HEK293 (cell line): ENCODE results near the gene SLC6A17.

Source experiments
- CTCF ChIP-seq: fragments of 450-650 bp; formaldehyde crosslinking; IDR thresholded peaks from 2 replicates; pipeline ENCODE4 v1.5.1; 2016; ENCODE audit warnings: missing biosample characterization, missing genetic modification characterization
- SP2 ChIP-seq: fragments of 450-650 bp; formaldehyde crosslinking; IDR thresholded peaks from 2 replicates; pipeline ENCODE4 v1.5.1; 2016; ENCODE audit warnings: missing biosample characterization, missing genetic modification characterization
- YY1 ChIP-seq: fragments of 450-650 bp; formaldehyde crosslinking; IDR thresholded peaks from 2 replicates; pipeline ENCODE4 v1.5.1; 2018; ENCODE audit warnings: missing biosample characterization, missing genetic modification characterization
- ZNF140 ChIP-seq: fragments of 450-650 bp; formaldehyde crosslinking; IDR thresholded peaks from 2 replicates; pipeline ENCODE4 v1.5.1; 2016; ENCODE audit warnings: missing biosample characterization, missing genetic modification characterization
- ZNF148 ChIP-seq: fragments of 450-650 bp; formaldehyde crosslinking; IDR thresholded peaks from 2 replicates; pipeline ENCODE4 v1.5.0; 2017; ENCODE audit warnings: missing biosample characterization, missing genetic modification characterization, borderline replicate concordance
- ZNF24 ChIP-seq: fragments of 450-650 bp; formaldehyde crosslinking; IDR thresholded peaks from 2 replicates; pipeline ENCODE4 v1.5.1; 2016; ENCODE audit warnings: missing biosample characterization, missing genetic modification characterization
- ZNF341 ChIP-seq: fragments of 450-650 bp; formaldehyde crosslinking; IDR thresholded peaks from 2 replicates; pipeline ENCODE4; 2016; ENCODE audit warnings: low read depth, missing biosample characterization, missing genetic modification characterization
- ZNF473 ChIP-seq: fragments of 450-650 bp; formaldehyde crosslinking; IDR thresholded peaks from 2 replicates; pipeline ENCODE4 v1.5.1; 2017; ENCODE audit warnings: missing biosample characterization, missing genetic modification characterization
- ZNF561 ChIP-seq: fragments of 450-650 bp; IDR thresholded peaks from 2 replicates; pipeline ENCODE4 v1.5.1; 2018; ENCODE audit warnings: missing biosample characterization, missing genetic modification characterization, borderline replicate concordance
- ZNF571 ChIP-seq: fragments of 450-650 bp; formaldehyde crosslinking; IDR thresholded peaks from 2 replicates; pipeline ENCODE4 v1.5.0; 2017; ENCODE audit warnings: missing biosample characterization, missing genetic modification characterization
- TF ChIP-seq, protein P1 (sequence below): fragments of 450-650 bp; formaldehyde crosslinking; IDR thresholded peaks from 2 replicates; pipeline ENCODE4 v1.5.1; 2016; ENCODE audit warnings: missing biosample characterization, missing genetic modification characterization
- TF ChIP-seq, protein P2 (sequence below): fragments of 450-650 bp; formaldehyde crosslinking; IDR thresholded peaks from 2 replicates; pipeline ENCODE4 v1.5.1; 2016; ENCODE audit warnings: missing biosample characterization, missing genetic modification characterization, low read depth

- TF ChIP-seq ZNF473 (tag by site-specific recombination) (no peak), ZNF561 (tag by site-specific recombination) (no peak), CTCF (no peak), YY1 (tag by site-specific recombination) (no peak), ZNF140 (tag by site-specific recombination) (no peak), ZNF341 (tag by site-specific recombination) (no peak), ZNF24 (tag by site-specific recombination) (no peak), ZNF148 (tag by site-specific recombination) (no peak), ZNF571 (tag by site-specific recombination) (no peak), SP2 (tag by site-specific recombination) (no peak)
- TF ChIP-seq, protein P1, sequence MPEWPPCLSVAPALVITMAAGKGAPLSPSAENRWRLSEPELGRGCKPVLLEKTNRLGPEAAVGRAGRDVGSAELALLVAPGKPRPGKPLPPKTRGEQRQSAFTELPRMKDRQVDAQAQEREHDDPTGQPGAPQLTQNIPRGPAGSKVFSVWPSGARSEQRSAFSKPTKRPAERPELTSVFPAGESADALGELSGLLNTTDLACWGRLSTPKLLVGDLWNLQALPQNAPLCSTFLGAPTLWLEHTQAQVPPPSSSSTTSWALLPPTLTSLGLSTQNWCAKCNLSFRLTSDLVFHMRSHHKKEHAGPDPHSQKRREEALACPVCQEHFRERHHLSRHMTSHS (tag by site-specific recombination) = no peak
- TF ChIP-seq, protein P2, sequence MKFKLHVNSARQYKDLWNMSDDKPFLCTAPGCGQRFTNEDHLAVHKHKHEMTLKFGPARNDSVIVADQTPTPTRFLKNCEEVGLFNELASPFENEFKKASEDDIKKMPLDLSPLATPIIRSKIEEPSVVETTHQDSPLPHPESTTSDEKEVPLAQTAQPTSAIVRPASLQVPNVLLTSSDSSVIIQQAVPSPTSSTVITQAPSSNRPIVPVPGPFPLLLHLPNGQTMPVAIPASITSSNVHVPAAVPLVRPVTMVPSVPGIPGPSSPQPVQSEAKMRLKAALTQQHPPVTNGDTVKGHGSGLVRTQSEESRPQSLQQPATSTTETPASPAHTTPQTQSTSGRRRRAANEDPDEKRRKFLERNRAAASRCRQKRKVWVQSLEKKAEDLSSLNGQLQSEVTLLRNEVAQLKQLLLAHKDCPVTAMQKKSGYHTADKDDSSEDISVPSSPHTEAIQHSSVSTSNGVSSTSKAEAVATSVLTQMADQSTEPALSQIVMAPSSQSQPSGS (tag by site-specific recombination) = no peak
Observed at GRCh38 chr1:110155878-110156522, 5.7 kb downstream of the SLC6A17 start.
